Retinal pigment epithelial cell (primary cell): ENCODE data around the gene UBA7.

Source experiments
- DNase-seq: peaks from one replicate; pipeline ENCODE4 v3.0.0-alpha.2; 2010; ENCODE audit warnings: low read depth
- H3K4me3 ChIP-seq: 2 replicates; pipeline ENCODE4 v1.5.1; 2011; ENCODE audit warnings: mild to moderate bottlenecking, low read length, control low read depth, moderate library complexity
- TF ChIP-seq, protein P1 (sequence below): conservative IDR thresholded peaks from 2 replicates; pipeline ENCODE4 v1.5.1; 2011; ENCODE audit warnings: low read depth, low read length, control low read depth, inconsistent platforms

The UBA7 gene

DNA sequence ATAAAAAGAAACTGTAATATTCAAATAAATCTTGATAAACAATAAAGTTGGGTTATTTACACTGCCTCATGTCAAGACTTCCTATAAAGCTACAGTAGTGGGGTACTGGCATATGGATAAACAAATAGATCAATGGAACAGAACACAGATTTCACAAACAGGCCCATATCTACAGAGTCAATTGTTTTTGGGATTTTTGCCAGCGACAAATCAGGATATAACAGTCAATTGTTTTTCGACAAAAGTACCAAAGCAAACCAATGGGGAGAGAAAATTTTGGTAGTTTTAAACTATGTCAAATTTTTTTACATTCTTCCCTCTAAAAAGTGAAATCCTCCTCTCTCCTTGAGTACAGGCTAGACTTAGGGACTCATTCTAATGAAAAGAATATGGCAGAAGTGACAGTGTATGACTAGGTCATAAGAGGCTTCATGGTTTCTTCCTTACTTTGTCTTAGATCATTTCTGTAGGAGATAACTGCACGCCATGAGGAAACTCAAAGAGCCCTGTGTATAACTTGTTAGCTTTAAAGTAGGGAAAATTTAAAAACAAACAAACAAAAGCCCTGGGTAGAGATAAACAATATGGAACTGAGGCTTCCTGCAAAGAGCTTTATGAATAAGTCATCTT lies 44.4 kb downstream of the UBA7 start:
- TF ChIP-seq, protein P1, sequence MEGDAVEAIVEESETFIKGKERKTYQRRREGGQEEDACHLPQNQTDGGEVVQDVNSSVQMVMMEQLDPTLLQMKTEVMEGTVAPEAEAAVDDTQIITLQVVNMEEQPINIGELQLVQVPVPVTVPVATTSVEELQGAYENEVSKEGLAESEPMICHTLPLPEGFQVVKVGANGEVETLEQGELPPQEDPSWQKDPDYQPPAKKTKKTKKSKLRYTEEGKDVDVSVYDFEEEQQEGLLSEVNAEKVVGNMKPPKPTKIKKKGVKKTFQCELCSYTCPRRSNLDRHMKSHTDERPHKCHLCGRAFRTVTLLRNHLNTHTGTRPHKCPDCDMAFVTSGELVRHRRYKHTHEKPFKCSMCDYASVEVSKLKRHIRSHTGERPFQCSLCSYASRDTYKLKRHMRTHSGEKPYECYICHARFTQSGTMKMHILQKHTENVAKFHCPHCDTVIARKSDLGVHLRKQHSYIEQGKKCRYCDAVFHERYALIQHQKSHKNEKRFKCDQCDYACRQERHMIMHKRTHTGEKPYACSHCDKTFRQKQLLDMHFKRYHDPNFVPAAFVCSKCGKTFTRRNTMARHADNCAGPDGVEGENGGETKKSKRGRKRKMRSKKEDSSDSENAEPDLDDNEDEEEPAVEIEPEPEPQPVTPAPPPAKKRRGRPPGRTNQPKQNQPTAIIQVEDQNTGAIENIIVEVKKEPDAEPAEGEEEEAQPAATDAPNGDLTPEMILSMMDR, result no peak
- DNase-seq, result no peak
- no peak overlapping the region for H3K4me3 ChIP-seq

DNA sequence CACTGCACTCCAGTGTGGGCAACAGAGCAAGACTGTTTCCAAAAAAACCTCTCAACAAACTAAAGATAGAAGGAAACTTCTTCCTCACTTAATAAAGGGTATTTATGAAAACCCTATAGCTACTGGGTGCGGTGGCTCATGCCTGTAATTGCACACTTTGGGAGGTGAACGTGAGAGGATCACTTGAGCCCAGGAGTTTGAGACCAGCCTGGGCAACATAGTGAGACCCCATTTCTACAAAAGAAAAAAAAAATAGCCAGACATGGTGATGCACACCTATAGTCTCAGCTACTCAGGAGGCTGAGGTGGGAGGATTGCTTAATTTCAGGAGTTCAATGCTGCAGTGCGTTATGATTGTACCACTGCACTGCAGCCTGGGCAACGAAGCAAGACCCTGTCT lies 49.8 kb downstream of the UBA7 start:
- no peak overlapping the region for H3K4me3 ChIP-seq
- TF ChIP-seq, protein P1, result no peak
- no peak for DNase-seq

DNA sequence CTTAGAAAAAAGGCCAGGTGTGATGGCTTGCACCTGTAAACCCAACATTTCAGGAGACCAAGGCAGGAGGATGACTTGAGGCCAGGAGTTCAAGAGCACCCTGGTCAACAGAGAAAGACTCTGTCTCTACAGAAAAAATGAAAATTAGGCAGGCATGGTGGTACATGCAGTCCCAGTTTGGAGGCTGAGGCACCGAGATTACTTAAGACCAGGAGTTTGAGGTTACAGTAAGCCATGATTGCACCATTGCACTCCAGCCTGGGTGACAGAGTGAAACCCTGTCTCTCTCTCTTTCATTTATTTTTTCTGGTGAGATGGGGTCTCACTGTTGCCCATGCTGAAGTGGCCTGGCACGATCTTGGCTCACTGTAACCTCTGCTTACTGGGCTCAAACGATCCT lies 52.1 kb downstream of the UBA7 start:
- no peak overlapping the region for H3K4me3 ChIP-seq
- no peak for DNase-seq
- TF ChIP-seq, protein P1, result no peak

DNA sequence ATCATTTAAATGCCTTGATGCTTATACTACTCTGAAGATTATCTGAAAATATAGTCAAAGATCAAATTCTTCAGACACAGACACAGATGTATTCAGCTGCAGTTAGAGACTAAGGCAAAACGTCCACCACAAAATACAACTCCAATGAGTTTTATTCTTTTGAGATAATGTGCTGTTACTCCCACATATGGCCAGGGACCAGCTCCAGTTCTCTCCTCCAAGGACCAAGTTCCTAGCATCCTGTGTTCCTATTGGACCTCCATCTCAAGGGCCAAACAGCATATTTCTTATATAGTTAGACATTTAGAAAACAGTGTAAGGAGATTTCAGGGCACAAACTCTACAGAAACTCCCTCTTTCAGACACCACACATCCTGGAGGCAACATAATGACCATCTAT lies 54.5 kb downstream of the UBA7 start:
- TF ChIP-seq, protein P1, result no peak
- DNase-seq, result no peak
- H3K4me3 ChIP-seq, result no peak overlapping the region

DNA sequence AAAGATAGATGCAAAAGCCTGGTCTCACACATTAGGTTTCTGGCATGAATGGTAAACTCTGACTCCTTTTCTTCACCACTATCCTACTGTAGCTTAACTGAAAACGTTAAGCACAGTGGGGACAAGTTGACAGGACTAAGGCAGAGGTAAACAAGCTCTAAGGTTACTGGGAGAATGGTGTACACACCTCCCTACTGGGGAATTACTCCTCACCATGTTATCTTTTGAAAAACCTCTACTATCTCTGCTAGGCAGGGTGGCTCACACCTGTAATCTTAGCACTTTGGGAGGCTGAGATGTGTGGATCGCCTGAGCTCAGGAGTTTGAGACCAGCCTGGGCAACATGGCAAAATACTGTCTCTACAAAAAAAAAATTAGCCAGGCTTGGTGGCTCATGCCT lies 56.6 kb downstream of the UBA7 start:
- TF ChIP-seq, protein P1, result no peak
- H3K4me3 ChIP-seq, result no peak overlapping the region
- DNase-seq, result no peak

DNA sequence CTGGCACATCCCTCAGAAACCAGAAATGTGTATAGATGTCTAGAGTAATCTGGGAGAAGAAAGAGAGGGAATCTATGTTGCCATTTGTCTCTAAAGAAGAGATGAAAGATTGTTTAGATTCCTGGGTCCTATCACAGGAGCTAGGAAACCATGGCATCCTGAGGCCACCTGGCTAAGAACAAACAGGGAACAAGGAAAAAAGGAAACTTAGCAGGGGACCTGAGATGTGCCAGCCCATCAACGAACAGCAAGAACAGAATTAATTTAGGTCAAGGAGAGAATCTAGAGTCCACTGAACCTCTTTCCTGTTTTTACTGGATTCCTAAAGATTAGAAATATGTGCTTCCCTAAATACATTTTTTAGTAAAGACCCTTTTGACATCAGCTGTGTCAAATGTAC lies 57.7 kb downstream of the UBA7 start:
- H3K4me3 ChIP-seq, result no peak overlapping the region
- DNase-seq, result no peak
- TF ChIP-seq, protein P1, result no peak
